GM18520 (cell line): ENCODE results near the gene C5orf63.
"Not testable (repeated sequence)": the region's sequence is repeated elsewhere in the genome, so short reads cannot be mapped to it uniquely, and the experiment has no call there.

Source experiments
- ATAC-seq: cut with Tn5 transposase; IDR thresholded peaks from one replicate; pipeline ENCODE4 v1.9.1; 2021; ENCODE audit not compliant: unreplicated experiment

C5orf63 gene

GRCh38 chr5:127076315-127077129 is 3.2 kb upstream of the C5orf63 start:
- no peak for ATAC-seq

- no peak for ATAC-seq
Observed at GRCh38 chr5:127074466-127074865, 1.2 kb upstream of the C5orf63 start.

GRCh38 chr5:127070243-127070642 is 3.1 kb downstream of the C5orf63 start:
- ATAC-seq = no peak

- ATAC-seq = no peak
Observed at GRCh38 chr5:127068493-127069214, 4.6 kb downstream of the C5orf63 start.

- no peak for ATAC-seq
Observed at GRCh38 chr5:127066721-127067120, 6.6 kb downstream of the C5orf63 start.

- no peak for ATAC-seq
Observed at GRCh38 chr5:127064253-127064840, 9.0 kb downstream of the C5orf63 start.

- ATAC-seq = no peak
Observed at GRCh38 chr5:127063257-127063913, 9.9 kb downstream of the C5orf63 start.

GRCh38 chr5:127061956-127062355 is 11.3 kb downstream of the C5orf63 start:
- no peak for ATAC-seq

GRCh38 chr5:127061537-127061936 is 11.8 kb downstream of the C5orf63 start:
- ATAC-seq = no peak

- ATAC-seq = no peak
Observed at GRCh38 chr5:127060470-127060985, 12.8 kb downstream of the C5orf63 start.

GRCh38 chr5:127056896-127057295 is 16.4 kb downstream of the C5orf63 start:
- no peak for ATAC-seq

GRCh38 chr5:127055880-127056653 is 17.2 kb downstream of the C5orf63 start:
- ATAC-seq = no peak

GRCh38 chr5:127053551-127053950 is 19.8 kb downstream of the C5orf63 start:
- ATAC-seq = not testable (repeated sequence)

GRCh38 chr5:127053049-127053448 is 20.3 kb downstream of the C5orf63 start:
- ATAC-seq = no peak

- ATAC-seq = no peak
Observed at GRCh38 chr5:127051591-127051990, 21.7 kb downstream of the C5orf63 start.

GRCh38 chr5:127046343-127047072 is 26.8 kb downstream of the C5orf63 start:
- no peak for ATAC-seq

GRCh38 chr5:127042593-127042992 is 30.7 kb downstream of the C5orf63 start:
- ATAC-seq = no peak

GRCh38 chr5:127041571-127041970 is 31.7 kb downstream of the C5orf63 start:
- ATAC-seq = no peak

GRCh38 chr5:127040796-127041520 is 32.3 kb downstream of the C5orf63 start:
- no peak for ATAC-seq
